Left hindlimb (tissue), 1 donor: ENCODE data around the gene PAFAH1B1.

ENCODE experiments used
- DNase-seq: peaks from one replicate; pipeline ENCODE4 v3.0.0-alpha.2; 2018

The PAFAH1B1 gene

DNA sequence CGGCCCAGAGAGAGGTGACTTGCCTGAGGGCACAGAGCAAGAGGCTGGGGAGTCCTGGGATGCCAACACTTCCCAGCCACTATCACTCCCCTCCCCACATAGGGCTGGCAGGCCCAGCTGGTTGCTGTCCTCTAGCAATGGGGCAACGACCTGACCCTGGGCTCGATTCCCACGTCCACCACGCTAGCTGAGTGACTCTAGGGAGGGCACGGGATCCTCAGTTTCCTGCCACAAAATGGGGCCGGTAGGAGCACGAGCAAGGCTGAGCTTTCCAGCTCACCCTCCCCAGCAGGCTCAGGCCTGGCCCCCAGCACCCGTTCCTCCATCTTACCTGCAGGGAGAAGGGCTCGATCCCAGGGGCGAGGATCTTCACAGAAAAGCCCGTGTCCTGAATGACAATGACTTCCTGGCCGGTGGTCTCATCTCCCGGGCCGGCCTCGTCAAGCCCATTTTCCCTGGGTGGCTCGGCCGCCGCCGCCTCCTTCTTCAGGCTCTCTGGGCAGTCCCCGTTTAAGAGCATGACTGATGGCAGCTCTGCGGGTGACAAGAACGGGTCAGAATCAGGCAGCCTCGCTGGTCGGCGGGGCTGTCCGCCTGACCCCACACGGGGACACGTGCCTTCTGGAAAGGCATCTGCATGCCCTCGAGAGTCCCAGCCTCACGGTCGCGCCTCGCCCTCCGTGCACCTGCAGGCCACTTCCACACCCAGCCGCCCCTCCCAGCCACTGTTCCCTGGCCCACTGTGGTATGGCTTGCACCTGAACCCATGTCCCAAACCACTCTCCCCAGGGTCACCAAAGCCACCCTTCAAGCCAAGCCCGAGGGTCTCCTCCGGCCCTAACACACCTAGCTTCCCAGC, 110.8 kb downstream of the PAFAH1B1 start:
- DNase-seq: no peak

DNA sequence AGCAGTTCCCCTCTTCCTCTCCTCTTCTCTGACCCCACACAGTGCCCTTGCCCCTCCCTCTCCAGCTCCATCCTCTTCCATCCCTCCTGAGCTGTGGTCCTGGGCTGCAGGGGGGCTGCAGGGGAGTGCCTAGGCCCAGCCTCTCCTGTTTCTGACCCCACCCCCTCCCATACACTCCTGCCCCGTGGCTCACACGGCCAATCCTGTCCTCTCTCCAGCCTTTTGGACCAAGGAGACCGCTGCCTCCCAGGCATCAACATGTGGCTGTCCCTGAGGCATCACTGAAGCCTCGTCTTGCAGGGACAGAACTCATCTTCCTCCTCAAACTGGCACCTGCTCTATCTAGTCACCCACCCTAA, 111.4 kb downstream of the PAFAH1B1 start:
- no peak for DNase-seq

DNA sequence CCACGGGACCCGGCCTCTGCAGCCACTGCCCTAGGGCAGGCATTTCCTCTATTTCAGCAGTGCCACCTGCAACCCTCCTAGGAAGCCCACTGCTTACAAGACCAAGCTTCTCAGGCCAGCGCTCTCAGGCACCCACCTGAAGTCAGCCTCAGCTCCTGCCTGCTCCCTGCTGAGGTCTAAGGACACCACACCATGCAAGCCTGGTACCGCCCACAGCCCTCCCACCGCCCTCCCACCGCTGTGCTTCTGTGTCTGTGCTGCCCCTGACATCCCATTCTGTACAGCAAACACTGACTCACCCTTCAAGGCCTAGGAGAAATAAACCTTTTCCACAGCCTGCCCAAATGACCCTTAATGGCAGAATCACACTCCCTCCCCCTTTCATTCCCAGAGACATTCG, 111.8 kb downstream of the PAFAH1B1 start:
- DNase-seq: no peak

DNA sequence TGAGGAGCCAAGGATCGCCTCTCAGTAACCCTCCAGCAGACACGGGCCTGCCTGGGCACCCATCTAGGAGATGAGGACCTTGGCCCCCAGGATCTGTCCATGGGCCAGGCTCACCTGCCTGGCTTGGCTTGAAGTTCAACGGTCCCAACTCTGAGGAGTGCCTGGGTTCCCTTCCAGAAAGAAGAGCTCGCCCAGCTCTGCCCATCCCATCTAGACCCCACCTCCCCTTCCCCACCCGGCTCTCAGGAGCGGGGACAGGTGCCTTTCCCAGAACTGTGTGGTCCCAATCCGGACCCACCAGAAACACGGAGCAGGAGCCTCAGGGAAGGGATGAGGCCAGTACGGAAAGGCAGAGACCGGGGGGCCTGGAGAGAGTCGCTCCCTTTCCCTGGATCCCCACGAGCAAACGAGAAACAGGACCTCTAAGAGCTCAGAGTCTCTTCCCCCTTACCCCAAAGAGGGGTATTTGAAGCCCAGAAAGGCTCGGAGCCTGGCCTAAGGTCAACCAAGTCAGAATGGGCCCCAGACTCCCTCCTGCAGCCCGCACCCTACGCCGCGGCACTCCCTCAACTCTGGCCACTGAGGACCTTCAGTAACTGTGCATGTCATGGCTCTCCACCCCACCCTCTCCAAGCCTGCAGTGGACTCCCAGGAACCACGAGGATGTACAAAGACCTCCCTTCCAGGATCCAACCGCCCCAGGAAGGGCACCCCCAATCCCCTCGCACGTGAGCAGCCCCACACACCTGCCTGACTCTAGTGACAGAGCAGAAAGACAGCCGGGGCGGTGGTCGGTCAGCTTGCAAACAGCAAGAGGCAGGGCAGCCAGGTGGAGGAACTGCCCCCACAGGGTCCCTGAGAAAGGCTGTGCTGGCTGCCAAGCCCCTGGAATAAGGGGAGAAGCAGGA, 112.7 kb downstream of the PAFAH1B1 start:
- DNase-seq: no peak

DNA sequence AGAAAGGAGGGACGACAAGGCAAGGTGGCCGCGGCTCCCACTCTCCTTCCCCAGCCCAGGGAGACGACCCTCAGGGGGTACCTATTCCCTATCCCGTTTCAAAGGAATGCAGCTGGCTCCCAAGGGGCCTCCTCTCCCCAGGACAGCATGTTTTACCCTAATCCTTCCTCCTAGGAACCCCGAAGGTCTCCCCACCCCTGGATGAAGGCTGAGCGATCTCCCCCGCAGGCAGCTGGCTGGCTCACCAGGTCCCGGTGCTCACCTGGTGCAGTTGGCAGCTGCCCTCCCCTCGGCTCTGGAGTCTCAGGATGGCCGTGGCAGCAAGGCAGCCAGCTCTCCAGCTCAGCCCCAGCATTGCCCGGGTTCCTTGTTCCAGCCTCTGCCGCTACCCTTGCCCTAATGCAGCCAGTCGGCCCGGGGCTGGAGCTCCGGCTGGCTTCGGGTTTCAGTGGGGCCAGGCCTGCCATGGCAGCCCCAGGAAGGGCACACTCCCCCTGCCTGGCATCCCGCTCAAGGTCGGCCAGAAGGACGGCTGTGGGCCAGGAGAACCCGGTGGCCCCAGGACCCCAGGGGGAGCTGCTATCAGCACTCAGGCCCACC, 113.6 kb downstream of the PAFAH1B1 start:
- DNase-seq: no peak

DNA sequence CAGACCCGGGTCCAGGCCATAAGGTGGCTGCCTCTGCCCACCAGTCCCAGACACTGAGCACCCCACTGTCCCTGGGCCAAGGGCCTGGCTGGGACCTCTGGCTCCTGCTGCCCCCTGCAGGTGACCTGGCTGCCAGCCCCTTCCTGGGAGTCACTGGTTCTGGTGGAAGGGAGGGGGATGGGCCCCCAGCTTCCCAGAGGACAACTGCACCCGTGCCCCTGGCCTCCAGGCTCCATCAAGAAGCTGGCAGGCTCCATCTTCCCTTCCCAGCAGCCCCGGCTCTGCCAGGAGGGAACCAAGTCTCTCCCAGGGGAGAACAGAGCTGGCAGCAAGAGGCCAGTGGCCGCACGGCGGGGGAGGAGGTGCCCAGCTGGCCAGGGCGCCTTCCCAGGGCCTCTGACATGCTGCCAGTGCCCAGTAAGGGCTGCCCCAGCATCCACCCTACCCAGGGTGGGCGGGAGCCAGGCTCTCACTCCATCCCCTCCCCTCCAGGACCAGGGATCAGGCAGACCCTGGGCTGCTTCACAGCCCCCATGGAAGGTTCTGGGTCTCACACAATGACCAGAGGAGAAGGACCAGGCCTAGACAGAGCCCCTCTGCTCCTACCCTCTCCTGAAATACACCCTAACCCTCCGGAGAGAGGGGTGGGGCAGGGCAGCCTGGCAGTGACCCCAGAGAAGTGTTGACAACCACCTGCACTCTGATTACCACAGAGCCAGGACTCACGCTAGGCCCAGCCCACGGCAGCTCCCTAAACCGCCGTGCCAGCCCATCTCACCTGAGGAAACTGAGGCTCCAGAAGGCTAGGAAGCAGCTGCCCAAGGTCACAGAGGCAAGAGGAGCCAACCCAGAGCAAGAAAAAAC, 114.5 kb downstream of the PAFAH1B1 start:
- DNase-seq: no peak

DNA sequence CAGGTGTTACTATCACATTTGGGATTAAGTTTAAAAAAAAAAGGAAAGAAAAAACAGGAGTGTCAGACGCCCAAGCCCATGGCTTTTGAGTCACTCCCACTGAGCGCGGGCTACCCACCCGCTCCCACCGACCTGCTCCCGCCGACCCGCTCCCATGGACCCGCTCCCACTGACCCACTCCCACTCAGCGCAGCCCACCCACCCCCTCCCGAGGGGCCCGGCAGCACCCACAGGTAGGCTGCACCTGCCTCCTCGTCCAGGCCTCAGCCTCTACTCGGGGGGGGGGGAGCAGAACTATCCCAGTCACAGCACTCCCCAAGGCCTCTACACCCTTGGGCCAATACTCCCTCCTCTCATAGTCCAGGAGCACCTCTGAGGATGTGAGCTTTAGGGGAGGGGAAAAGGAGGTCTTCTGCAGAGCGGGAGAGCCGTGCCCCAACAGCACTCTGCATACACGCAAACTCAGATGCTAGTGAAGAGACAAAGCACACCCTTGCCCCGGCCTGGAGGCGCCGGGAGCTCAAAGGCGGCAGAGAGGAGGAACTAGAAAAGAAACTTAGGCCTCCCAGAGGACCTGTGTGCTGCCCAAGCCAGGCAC, 115.2 kb downstream of the PAFAH1B1 start:
- DNase-seq: no peak

DNA sequence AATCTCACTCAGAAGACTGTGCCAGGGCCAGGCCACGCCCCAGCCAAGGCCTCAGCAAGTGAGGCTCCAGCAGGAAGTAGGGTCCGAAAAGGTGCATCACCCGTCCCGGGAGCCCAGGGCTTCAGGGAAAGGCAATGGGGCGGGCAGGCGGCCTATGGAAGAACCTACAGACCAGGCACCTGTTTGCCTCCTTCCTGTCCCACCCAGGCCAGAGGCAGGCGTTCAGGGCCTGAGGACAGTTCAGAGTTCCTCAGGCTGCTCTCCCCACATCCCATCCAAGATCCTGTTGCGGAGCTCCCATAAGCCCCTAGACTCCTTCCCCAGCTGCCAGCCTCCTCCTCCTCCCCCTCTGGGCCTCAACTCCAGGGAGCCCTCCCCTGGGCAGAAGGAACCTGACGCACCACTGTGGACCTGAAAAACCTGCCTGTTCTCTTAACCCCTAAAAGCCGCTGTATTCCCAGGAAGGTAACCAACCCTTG, 115.8 kb downstream of the PAFAH1B1 start:
- no peak for DNase-seq

DNA sequence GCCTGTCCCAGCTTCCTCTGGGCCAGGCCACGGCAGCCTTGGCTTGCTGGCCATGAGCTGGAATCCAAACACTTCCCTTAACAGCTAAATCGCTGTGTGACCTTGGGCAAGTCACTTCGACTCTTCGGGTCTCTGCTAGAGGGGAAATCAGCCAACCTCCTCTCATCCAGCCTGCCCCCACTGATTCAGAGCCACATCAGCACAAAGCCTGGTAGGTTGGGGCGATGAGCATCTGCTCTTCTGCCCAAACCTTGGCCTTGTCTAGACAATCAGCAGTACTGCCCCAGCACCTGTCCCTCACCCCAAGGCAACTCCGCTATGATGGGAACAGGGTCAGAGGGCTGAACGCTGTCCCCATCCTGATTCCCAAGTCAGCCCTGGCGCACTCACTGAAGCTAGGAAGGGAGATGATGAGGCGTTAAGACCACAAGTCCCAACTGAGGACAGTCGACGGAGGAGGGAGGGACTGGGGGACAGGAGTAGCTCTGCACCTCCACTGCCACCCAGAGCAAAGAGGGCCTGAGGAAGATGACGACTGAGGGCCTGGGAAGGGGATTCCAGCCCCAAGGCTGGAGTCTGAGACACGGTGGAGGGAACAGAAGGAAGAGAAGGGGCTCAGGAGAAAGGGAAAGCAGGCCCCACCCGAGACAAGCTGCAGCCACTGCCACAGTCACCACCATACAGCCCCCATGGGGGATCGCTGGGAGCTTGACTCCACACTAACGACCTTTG, 116.8 kb downstream of the PAFAH1B1 start:
- no peak for DNase-seq

DNA sequence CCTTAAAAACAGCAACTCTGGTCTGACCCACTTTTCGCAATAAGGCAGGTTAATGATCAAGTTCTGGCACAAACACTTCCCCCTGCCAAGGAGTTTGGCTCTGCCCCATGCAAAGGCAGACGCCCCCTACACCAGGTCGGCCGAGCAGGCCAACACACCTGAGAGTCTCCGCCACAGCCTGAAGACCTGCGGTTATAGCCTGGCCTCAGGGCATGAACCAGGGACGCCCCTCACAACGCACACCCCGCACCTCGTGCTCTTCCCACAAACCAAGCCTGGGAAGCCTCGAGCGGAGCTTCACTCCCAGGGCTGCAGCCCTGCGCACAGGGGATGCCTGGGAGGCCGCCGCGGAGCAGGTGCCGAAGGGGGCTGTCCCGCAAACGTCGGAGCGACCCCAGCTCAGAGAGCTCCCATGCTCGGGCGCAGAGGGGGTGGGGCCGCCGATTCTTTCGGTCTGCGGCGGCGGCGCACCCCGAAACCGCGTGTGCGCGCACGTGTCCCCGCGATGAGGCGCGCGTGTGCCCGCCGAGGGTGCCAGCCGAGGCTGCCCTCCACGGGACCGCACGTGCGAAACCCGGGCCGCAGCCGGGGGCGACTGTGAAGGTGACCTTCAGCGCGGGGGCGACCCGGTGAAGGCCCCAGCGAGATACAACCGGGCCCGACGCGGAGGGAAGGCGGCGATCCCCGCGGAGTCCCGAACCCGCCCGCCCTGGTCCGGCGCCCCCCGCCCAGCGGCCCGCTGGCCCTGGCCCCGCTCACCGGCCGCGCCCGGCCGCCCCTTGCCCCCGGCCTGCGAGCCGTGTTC, 117.6 kb downstream of the PAFAH1B1 start:
- no peak for DNase-seq

DNA sequence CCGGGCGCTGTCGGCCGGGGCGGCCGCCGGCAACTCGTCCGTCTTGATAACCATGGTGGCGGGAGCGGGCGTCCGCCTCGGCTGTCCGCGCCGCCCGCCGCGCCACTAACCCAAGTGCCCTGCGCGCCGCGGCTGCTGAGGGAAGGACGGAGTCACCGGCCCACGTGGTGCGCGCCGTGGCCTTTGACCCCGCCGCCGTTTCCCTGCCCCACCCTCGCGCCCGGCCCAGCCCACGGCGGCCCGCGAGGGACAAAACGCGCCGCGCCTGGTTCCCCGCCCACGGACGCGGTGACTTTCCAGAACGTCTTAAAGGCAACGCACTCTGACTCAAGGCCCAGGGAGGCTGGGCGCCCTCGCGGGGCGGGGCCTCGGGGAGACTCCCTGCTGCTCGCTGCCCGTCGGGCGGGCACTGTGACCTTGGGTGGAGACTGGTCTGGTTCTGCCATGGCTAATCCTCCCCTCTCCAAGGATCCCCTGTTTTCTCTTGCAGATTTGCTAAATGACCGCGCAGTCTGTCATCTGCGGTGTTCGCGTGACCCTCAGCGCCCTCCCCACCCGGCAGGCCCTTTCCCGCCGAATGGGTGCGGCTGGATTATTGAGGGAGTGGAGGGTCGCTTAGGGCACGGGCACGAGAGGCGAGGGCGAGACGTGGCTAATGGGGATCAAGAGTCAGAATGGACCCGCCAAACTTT, 118.3 kb downstream of the PAFAH1B1 start, which contains the start of gene CLUH:
Gene CLUH, minus strand, starts transcription at position 157 of the 692 bp plus-strand sequence. Its CDS starts 103 bp downstream, at position 54.
- peak; percentile 96 for DNase-seq

DNA sequence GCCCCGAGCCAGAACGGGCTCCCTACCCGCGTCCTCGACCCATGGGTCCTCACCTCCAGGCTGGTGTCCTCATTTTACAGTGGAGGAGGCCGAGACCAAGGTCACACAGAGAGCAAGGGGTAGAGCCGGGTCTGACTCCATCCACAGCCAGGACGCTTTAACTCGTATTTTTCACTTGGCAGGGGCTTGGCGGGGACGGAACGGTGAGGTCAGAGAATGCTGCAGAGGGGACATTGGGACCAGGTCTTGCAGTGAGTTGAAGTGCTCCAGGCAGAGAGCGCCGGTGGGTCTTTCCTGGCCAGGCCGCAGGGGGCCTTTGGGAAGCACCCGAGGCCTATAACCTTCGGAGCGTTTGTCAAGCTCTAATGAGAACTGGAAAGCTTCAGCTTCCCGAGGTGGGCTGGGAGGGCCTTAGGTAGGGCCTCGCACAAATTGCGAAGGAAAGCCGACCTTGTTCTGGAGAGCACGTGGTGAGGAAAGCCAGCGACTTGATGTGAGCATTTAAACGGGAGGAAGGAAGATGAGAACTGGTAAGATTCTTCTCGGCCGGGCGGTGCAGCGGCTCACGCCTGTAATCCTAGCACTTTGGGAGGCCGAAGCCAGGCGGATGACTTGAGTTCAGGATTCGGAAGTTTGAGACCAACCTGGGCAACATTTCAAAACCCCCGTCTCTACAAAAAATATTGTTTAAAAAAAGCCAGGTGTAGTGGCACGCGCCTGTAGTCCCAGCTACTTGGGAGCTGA, 119.0 kb downstream of the PAFAH1B1 start:
- DNase-seq: no peak

DNA sequence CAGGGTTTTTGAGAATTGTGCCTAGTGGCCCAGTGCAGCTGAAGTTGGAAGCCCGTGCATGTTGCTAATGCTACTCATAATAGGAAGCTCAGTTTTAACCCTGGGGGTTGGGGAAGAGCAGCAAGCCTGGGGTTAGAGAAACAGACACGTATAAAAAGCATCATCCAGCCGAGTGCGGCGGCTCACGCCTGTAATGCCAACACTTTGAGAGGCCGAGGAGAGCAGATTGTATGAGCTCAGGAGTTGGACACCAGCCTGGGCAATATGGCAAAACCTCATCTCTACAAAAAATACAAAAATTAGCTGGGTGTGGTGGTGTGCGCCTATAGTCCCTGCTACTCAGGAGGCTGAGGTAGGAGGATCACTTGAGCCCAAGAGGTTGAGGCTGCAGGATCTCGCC, 120.4 kb downstream of the PAFAH1B1 start:
- DNase-seq: no peak

DNA sequence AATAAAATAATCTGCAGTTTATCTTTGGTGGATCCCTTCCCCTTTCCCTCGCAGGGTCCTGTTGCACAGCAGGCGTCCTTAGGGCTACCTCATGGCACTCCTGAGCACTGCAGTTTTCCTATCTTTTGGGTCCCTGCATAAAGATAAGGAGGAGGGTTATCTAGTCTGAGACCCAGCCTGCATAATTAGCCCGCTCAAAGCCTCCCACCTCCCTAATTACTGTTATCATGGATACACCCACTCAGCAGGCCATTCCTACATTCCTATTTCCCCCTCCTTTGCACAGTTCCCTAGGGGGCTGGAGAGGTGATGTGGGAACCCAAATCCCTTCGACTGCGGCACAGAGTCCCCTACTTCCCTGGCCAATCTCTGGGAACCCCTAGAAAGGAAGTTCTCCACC, 123.2 kb downstream of the PAFAH1B1 start:
- no peak for DNase-seq

DNA sequence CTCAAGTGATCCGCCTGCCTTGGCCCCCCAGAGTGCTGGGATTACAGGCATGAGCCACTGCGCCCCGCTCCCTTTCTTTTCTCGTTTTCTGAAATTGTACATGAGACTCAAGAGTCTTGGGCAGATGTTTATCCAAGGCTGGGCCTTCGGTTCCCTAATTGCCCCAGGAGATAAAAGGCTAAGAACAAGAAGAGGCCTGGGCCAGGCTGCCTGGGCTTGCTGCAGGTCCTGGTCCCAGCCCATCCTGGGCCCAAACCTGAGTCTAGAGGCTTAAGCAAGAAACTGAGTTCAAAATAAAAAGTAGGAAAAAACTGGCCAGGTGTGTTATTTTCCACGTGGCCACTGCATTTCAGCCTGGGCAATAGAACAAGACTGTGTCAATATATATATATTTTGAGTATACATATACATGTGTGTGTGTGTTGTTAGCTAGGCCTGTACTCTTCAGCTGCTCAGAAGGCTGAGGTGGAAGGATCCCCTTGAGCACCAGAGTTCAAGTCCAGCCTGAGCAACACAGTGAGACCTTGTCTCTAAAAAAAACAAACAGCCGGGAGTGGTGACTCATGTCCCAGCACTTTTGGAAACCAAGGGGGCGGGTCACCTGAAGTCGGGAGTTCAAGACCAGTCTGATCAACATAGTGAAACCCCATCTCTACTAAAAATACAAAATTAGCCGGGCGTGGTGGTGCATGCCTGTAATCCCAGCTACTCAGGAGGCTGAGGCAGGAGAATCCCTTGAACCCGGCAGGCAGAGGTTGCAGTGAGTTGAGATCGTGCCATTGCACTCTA, 124.9 kb downstream of the PAFAH1B1 start:
- no peak for DNase-seq

DNA sequence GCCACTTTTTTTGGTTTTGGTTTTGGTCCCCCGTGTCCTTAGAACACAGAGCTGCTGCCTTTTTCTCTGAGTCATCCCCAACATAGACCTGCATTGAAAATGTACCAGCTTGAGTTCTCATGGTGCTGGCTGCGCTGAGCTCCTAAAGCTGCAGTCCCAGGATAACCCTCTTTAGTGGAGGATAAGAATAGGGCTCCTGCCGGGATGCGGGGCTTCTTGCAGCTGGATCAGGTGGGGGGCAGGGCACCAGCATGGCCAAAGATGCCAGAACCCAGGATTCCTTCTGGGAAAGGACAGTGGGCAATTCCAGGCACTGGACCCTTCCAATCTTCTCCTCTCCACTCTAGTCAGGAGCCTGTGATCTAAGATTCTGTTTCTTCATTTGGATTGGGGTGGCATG, 126.4 kb downstream of the PAFAH1B1 start:
- DNase-seq: no peak

DNA sequence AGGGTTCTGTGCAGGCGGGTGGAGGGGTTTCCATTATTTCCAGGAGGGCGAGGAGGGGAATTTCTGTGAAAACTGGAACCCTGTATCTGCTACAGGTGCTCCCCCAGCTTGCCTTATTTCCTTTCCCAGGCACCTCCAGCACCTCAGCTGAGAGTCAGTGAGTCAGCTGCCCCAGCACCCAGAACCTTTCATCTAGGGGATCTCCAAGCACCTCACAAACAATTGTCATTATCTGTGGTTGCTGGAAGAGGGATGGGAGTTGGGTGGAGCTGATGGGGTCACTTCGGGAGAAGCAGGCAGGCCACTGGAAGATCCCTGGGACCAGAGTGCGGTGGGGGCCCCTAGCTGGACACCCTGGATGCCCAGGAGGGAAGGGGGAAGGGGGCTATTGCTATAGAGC, 128.1 kb downstream of the PAFAH1B1 start:
- DNase-seq: no peak

DNA sequence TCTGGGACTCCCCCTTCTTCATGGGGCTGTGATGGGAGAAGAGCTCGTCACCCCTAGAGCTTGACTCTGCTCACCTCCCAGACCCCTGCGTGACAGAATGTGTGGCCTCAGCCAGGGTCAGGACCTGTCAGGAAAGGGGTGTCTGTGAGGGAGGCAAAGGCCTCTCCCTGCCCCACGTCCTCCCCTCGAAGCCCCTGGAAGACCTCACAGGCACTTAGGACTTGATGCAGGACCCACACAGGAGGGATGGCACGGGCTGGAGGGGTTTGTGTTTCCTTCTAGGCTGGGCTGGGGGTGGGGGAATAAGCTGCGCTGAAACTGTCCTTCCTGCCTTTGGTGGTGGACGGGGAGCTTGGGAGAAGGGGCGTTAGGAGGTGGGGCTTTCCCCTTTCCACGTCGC, 129.2 kb downstream of the PAFAH1B1 start:
- DNase-seq: no peak
